ENCODE results near the gene KCNN1. TPM values are rescaled to one million over a fixed set of nuclear protein-coding genes. Genes with fewer than 3 reads are reported as not detected.

Gene KCNN1
- total and polyA plus RNA-seq, 2 of the 13 experiments (the other 11 are each of a cell fraction or from before 2014, with no cell fraction given), result 0.04 TPM; not detected in 1

- peak; percentile 36; the same call in 1 of the 2 replicates for TF ChIP-seq ZFP90 (CRISPR knock-in tag; IDR thresholded peaks at IDR 0.05; ENCODE audit: borderline replicate concordance)
- peak; percentile 25; the same call in 1 of the 2 replicates for TF ChIP-seq MIXL1 (CRISPR knock-in tag; IDR thresholded peaks at IDR 0.05)
- peak; percentile 53; the same call in 1 of the 2 replicates for TF ChIP-seq FOXJ3 (CRISPR knock-in tag; IDR thresholded peaks at IDR 0.05; ENCODE audit: borderline replicate concordance)
- TF ChIP-seq NR2F2 (IDR thresholded peaks at IDR 0.05; ENCODE audit: borderline replicate concordance, low read depth), result no peak; the same call in 1 of the 2 replicates
- peak; percentile 4; the same call in 1 of the 2 replicates for TF ChIP-seq FOXA3 (CRISPR knock-in tag; IDR thresholded peaks at IDR 0.05)
- TF ChIP-seq ZNF775 (CRISPR knock-in tag; IDR thresholded peaks at IDR 0.05; ENCODE audit: borderline replicate concordance), result no peak
- TF ChIP-seq KDM3A (CRISPR knock-in tag; IDR thresholded peaks at IDR 0.05; ENCODE audit: low read depth), result peak; percentile 78
- peak; percentile 100 for TF ChIP-seq YY1 (IDR thresholded peaks at IDR 0.05; ENCODE audit: insufficient read depth, insufficient replicate concordance, low read depth, low read length)
- no peak for TF ChIP-seq ZBTB43 (CRISPR knock-in tag; conservative IDR thresholded peaks at IDR 0.05)
- no peak for TF ChIP-seq SRSF4 (IDR thresholded peaks at IDR 0.05; ENCODE audit: low read depth, low read length, poor library complexity, severe bottlenecking)
- TF ChIP-seq ZNF354B (CRISPR knock-in tag; IDR thresholded peaks at IDR 0.05), result no peak
- TF ChIP-seq HDAC1 (CRISPR knock-in tag; IDR thresholded peaks at IDR 0.05), result peak; percentile 82
- no peak for TF ChIP-seq ZNF550 (CRISPR knock-in tag; IDR thresholded peaks at IDR 0.05; ENCODE audit: borderline replicate concordance)
- no peak for TF ChIP-seq ZNF780A (CRISPR knock-in tag; IDR thresholded peaks at IDR 0.05)
- TF ChIP-seq ZBTB33 (CRISPR knock-in tag; IDR thresholded peaks at IDR 0.05), result peak; percentile 85
- TF ChIP-seq TEAD2 (CRISPR knock-in tag; IDR thresholded peaks at IDR 0.05), result no peak
- no peak; the same call in 1 of the 2 replicates for TF ChIP-seq TSC22D2 (CRISPR knock-in tag; IDR thresholded peaks at IDR 0.05; ENCODE audit: borderline replicate concordance)
- no peak for TF ChIP-seq ZSCAN20 (CRISPR knock-in tag; IDR thresholded peaks at IDR 0.05; ENCODE audit: borderline replicate concordance)
- TF ChIP-seq POGK (CRISPR knock-in tag; conservative IDR thresholded peaks at IDR 0.05), result peak; percentile 16; the same call in 1 of the 2 replicates
- TF ChIP-seq CREBL2 (CRISPR knock-in tag; IDR thresholded peaks at IDR 0.05; ENCODE audit: borderline replicate concordance), result no peak
- no peak for TF ChIP-seq IKZF1 (IDR thresholded peaks at IDR 0.05)
Measured at GRCh38 chr19:17932485-17933338, 34.2 kb upstream of the KCNN1 start, which contains the start of gene CCDC124 (continued).
